Renal pelvis (tissue), 4 donors: ENCODE results near the gene SIM1. TPM values are rescaled to one million over a fixed set of nuclear protein-coding genes. Genes with fewer than 3 reads are reported as not detected.
"Not testable (repeated sequence)": the region's sequence is repeated elsewhere in the genome, so short reads cannot be mapped to it uniquely, and the experiment has no call there.

Experiments used
- DNase-seq: peaks from one replicate; pipeline ENCODE4 v3.0.0-alpha.2; 2013
- polyA plus RNA-seq, 3 donors: library from polyadenylated mRNA; unstranded; fragments of 120-200 nt; gene quantifications; one replicate each; pipeline ENCODE4 v1.2.1, GENCODE V29; 2013; ENCODE audit not compliant: insufficient read length in 3 of 3

SIM1 gene
- polyA plus RNA-seq, 3 donors, result 19.3 to 29.2 (median 21.6) TPM

GRCh38 chr6:100366419-100366818 lies 98.3 kb downstream of the SIM1 start:
- no peak for DNase-seq

- DNase-seq, result no peak
Observed at GRCh38 chr6:100363651-100364050, 101.1 kb downstream of the SIM1 start.

GRCh38 chr6:100354736-100355641 lies 109.7 kb downstream of the SIM1 start:
- DNase-seq, result not testable (repeated sequence)

GRCh38 chr6:100353276-100354015 lies 111.3 kb downstream of the SIM1 start:
- no peak for DNase-seq

- DNase-seq, result no peak
Observed at GRCh38 chr6:100350139-100350538, 114.6 kb downstream of the SIM1 start.

GRCh38 chr6:100349366-100349765 lies 115.4 kb downstream of the SIM1 start:
- no peak for DNase-seq

- DNase-seq, result no peak
Observed at GRCh38 chr6:100347901-100348550, 116.7 kb downstream of the SIM1 start.

- no peak for DNase-seq
Observed at GRCh38 chr6:100346828-100347227, 117.9 kb downstream of the SIM1 start.

- DNase-seq, result no peak
Observed at GRCh38 chr6:100346203-100346602, 118.5 kb downstream of the SIM1 start.

- DNase-seq, result no peak
Observed at GRCh38 chr6:100344761-100345160, 120.0 kb downstream of the SIM1 start.

GRCh38 chr6:100344321-100344720 lies 120.4 kb downstream of the SIM1 start:
- no peak for DNase-seq

- no peak for DNase-seq
Observed at GRCh38 chr6:100343316-100344077, 121.2 kb downstream of the SIM1 start.

GRCh38 chr6:100342830-100343229 lies 121.9 kb downstream of the SIM1 start:
- no peak for DNase-seq

GRCh38 chr6:100339574-100340255 lies 125.0 kb downstream of the SIM1 start:
- DNase-seq, result no peak

- no peak for DNase-seq
Observed at GRCh38 chr6:100338090-100338489, 126.6 kb downstream of the SIM1 start.

GRCh38 chr6:100336876-100337275 lies 127.8 kb downstream of the SIM1 start:
- no peak for DNase-seq

- no peak for DNase-seq
Observed at GRCh38 chr6:100335991-100336390, 128.7 kb downstream of the SIM1 start.
